Activated CD4-positive, alpha-beta T cell treated with anti-CD3 and anti-CD28 coated beads for 1 hour (primary cell): Measurements from ENCODE around the gene SEMA3G.

Experiments
- DNase-seq: peaks from one replicate; pipeline ENCODE4 v3.0.0-alpha.2; 2020

SEMA3G gene

GRCh38 chr3:52444860-52445793, at the start of gene SEMA3G:
Gene SEMA3G (minus strand): TSS chr3:52445103. CDS start chr3:52445027, 76 bp downstream.
- peak; percentile 56 for DNase-seq

- no peak for DNase-seq
Measured at GRCh38 chr3:52494445-52494844, 49.5 kb upstream of the SEMA3G start.

- DNase-seq = no peak
Measured at GRCh38 chr3:52493232-52494017, 48.5 kb upstream of the SEMA3G start.

- DNase-seq = no peak
Measured at GRCh38 chr3:52492059-52492458, 47.2 kb upstream of the SEMA3G start.

- DNase-seq = no peak
Measured at GRCh38 chr3:52490939-52491526, 46.1 kb upstream of the SEMA3G start.

GRCh38 chr3:52490035-52490938, 45.4 kb upstream of the SEMA3G start:
- DNase-seq = no peak

GRCh38 chr3:52489453-52489852, 44.5 kb upstream of the SEMA3G start:
- no peak for DNase-seq

GRCh38 chr3:52488746-52489145, 43.8 kb upstream of the SEMA3G start:
- DNase-seq = no peak

GRCh38 chr3:52487788-52488691, 43.1 kb upstream of the SEMA3G start:
- no peak for DNase-seq

- no peak for DNase-seq
Measured at GRCh38 chr3:52487050-52487787, 42.3 kb upstream of the SEMA3G start.

- DNase-seq = no peak
Measured at GRCh38 chr3:52484680-52485461, 40.0 kb upstream of the SEMA3G start.

GRCh38 chr3:52483577-52484381, 38.9 kb upstream of the SEMA3G start:
- DNase-seq = no peak

GRCh38 chr3:52483081-52483480, 38.2 kb upstream of the SEMA3G start:
- no peak for DNase-seq

GRCh38 chr3:52481819-52482521, 37.1 kb upstream of the SEMA3G start:
- no peak for DNase-seq

GRCh38 chr3:52480768-52481715, 36.1 kb upstream of the SEMA3G start:
- no peak for DNase-seq

GRCh38 chr3:52479877-52480575, 35.1 kb upstream of the SEMA3G start:
- DNase-seq = no peak
